HCT116 (cell line): Measurements from ENCODE around the gene TFF3.

Source experiments
- CEBPB ChIP-seq: IDR thresholded peaks from 2 replicates; pipeline ENCODE4 v1.6.1; 2012; ENCODE audit warnings: low read depth
- ELF1 ChIP-seq: IDR thresholded peaks from 2 replicates; pipeline ENCODE4 v1.6.1; 2012; ENCODE audit warnings: low read depth, borderline replicate concordance
- EZH2 ChIP-seq: fragments of 200-600 bp; sonication (generic); IDR thresholded peaks from 2 replicates; pipeline ENCODE4 v1.6.1; 2017; ENCODE audit warnings: antibody characterized with exemption, mixed run types
- POLR2A ChIP-seq: IDR thresholded peaks from 2 replicates; pipeline ENCODE4 v1.7.0; 2011; ENCODE audit warnings: borderline replicate concordance; ENCODE audit not compliant: insufficient read depth, insufficient read length; ENCODE audit errors: extremely low read depth
- POLR2AphosphoS5 ChIP-seq: IDR thresholded peaks from 2 replicates; pipeline ENCODE4 v1.6.1; 2011; ENCODE audit warnings: mild to moderate bottlenecking, low read depth, low read length, moderate library complexity
- TF ChIP-seq, protein P1 (sequence below), 3 experiments: fragments of 200-600 bp in 1 of 3; sonication (generic) in 1 of 3; IDR thresholded peaks in 2 of 3; conservative IDR thresholded peaks in 1 of 3; 2 replicates each; pipeline ENCODE4 v1.5.1; 2012 to 2017; ENCODE audit warnings: low read depth in 2 of 3, low read length in 2 of 3, antibody characterized with exemption in 1 of 3, borderline replicate concordance in 1 of 3, control low read depth in 1 of 3, mild to moderate bottlenecking in 1 of 3, mixed read lengths in 1 of 3, mixed run types in 1 of 3, moderate library complexity in 1 of 3; ENCODE audit not compliant: insufficient read depth in 1 of 3

DNA sequence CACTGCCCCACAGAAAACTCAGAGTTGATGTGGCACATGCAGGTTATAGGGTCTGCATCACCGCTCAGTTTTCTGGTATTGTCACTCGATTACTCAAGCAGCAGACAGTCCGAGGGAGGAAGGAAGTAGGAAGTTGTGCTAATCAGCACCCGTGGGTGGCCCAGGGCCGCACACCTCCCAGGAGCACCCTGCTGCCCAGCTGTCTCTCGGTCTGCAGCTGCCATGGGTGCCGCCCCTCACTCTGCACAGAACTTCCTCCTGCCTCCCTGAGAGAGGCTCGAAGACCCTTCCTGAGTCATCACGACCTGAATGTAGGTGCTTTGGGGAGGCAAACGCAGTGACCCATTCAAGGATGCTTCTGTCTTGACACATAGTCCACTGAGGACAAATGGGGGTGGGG, 4.2 kb upstream of the TFF3 start:
- TF ChIP-seq POLR2AphosphoS5 (no peak), CEBPB (no peak), POLR2A (no peak), ELF1 (no peak), EZH2 (no peak)
- TF ChIP-seq, protein P1, sequence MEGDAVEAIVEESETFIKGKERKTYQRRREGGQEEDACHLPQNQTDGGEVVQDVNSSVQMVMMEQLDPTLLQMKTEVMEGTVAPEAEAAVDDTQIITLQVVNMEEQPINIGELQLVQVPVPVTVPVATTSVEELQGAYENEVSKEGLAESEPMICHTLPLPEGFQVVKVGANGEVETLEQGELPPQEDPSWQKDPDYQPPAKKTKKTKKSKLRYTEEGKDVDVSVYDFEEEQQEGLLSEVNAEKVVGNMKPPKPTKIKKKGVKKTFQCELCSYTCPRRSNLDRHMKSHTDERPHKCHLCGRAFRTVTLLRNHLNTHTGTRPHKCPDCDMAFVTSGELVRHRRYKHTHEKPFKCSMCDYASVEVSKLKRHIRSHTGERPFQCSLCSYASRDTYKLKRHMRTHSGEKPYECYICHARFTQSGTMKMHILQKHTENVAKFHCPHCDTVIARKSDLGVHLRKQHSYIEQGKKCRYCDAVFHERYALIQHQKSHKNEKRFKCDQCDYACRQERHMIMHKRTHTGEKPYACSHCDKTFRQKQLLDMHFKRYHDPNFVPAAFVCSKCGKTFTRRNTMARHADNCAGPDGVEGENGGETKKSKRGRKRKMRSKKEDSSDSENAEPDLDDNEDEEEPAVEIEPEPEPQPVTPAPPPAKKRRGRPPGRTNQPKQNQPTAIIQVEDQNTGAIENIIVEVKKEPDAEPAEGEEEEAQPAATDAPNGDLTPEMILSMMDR (IDR thresholded peaks at IDR 0.05 in 2 of 3, conservative IDR thresholded peaks at IDR 0.05 in 1 of 3; ENCODE audit: borderline replicate concordance in 1 of 3, insufficient read depth in 1 of 3, low read depth in 2 of 3, low read length in 2 of 3): no peak
